H1 (cell line): Measurements from ENCODE around the gene TNFSF4.
"Not testable (repeated sequence)": the region's sequence is repeated elsewhere in the genome, so short reads cannot be mapped to it uniquely, and the experiment has no call there.

Experiments
- TCF12 ChIP-seq: IDR thresholded peaks from 2 replicates; pipeline ENCODE4 v1.6.1; 2011; ENCODE audit warnings: low read depth, mild to moderate bottlenecking, low read length
- TF ChIP-seq, protein P1 (sequence below), 3 experiments: IDR thresholded peaks; 1 replicate in 2 of 3; 2 replicates in 1 of 3; pipeline versions ENCODE4 v1.5.1 to v1.6.1; 2011; ENCODE audit warnings: low read length in 3 of 3, mild to moderate bottlenecking in 3 of 3, inconsistent platforms in 2 of 3, low read depth in 1 of 3, moderate library complexity in 1 of 3; ENCODE audit not compliant: insufficient read depth in 1 of 3; ENCODE audit errors: control extremely low read depth in 1 of 3

DNA sequence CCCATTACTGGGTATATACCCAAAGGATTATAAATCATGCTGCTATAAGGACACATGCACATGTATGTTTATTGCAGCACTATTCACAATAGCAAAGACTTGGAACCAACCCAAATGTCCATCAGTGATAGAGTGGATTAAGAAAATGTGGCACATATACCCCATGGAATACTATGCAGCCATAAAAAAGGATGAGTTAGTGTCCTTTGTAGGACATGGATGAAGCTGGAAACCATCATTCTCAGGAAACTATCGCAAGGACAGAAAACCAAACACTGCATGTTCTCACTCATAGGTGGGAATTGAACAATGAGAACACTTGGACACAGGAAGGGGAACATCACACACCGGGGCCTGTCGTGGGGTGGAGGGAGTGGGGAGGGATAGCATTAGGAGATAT lies 27.3 kb upstream of the TNFSF4 start:
- TF ChIP-seq, protein P1, sequence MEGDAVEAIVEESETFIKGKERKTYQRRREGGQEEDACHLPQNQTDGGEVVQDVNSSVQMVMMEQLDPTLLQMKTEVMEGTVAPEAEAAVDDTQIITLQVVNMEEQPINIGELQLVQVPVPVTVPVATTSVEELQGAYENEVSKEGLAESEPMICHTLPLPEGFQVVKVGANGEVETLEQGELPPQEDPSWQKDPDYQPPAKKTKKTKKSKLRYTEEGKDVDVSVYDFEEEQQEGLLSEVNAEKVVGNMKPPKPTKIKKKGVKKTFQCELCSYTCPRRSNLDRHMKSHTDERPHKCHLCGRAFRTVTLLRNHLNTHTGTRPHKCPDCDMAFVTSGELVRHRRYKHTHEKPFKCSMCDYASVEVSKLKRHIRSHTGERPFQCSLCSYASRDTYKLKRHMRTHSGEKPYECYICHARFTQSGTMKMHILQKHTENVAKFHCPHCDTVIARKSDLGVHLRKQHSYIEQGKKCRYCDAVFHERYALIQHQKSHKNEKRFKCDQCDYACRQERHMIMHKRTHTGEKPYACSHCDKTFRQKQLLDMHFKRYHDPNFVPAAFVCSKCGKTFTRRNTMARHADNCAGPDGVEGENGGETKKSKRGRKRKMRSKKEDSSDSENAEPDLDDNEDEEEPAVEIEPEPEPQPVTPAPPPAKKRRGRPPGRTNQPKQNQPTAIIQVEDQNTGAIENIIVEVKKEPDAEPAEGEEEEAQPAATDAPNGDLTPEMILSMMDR (IDR thresholded peaks at IDR 0.05; ENCODE audit: control extremely low read depth in 1 of 3, insufficient read depth in 1 of 3, low read depth in 1 of 3, low read length in 3 of 3), result not testable (repeated sequence)
- not testable (repeated sequence) for TF ChIP-seq TCF12
